ENCODE results near the gene SBF2. TPM values are rescaled to one million over a fixed set of nuclear protein-coding genes. Genes with fewer than 3 reads are reported as not detected.

Gene SBF2
- total and polyA plus RNA-seq, 2 of the 13 experiments (the other 11 are each of a cell fraction or from before 2014, with no cell fraction given): 24.0 to 45.8 TPM

- peak; percentile 91; the same call in 1 of the 2 replicates for TF ChIP-seq ZBTB46 (CRISPR knock-in tag; IDR thresholded peaks at IDR 0.05; ENCODE audit: borderline replicate concordance)
- peak; percentile 74; the same call in 1 of the 2 replicates for TF ChIP-seq BORCS8-MEF2B (CRISPR knock-in tag; IDR thresholded peaks at IDR 0.05)
- no peak for TF ChIP-seq ZBTB37 (CRISPR knock-in tag; IDR thresholded peaks at IDR 0.05)
- peak; percentile 91 for TF ChIP-seq ZNF510 (CRISPR knock-in tag; IDR thresholded peaks at IDR 0.05; ENCODE audit: low read depth)
- TF ChIP-seq ATAD3A (CRISPR knock-in tag; IDR thresholded peaks at IDR 0.05): no peak
- peak; percentile 39; the same call in 1 of the 2 replicates for TF ChIP-seq HNF4G (IDR thresholded peaks at IDR 0.05; ENCODE audit: borderline replicate concordance, low read depth, low read length)
- TF ChIP-seq HNF4G (CRISPR knock-in tag; IDR thresholded peaks at IDR 0.05; ENCODE audit: borderline replicate concordance, low read depth): peak; percentile 10; the same call in 1 of the 2 replicates
- no peak for TF ChIP-seq HNRNPUL1 (IDR thresholded peaks at IDR 0.05; ENCODE audit: low read depth, low read length)
- TF ChIP-seq CEBPG (CRISPR knock-in tag; IDR thresholded peaks at IDR 0.05): peak; percentile 44
- no peak for TF ChIP-seq MYNN (CRISPR knock-in tag; IDR thresholded peaks at IDR 0.05; ENCODE audit: low read depth)
- no peak for TF ChIP-seq SYNCRIP (IDR thresholded peaks at IDR 0.05; ENCODE audit: insufficient read depth, low read depth, low read length)
- peak; percentile 39; the same call in 1 of the 2 replicates for TF ChIP-seq FOXC1 (CRISPR knock-in tag; IDR thresholded peaks at IDR 0.05; ENCODE audit: borderline replicate concordance)
- no peak for TF ChIP-seq FOSL1 (CRISPR knock-in tag; IDR thresholded peaks at IDR 0.05; ENCODE audit: borderline replicate concordance)
- TF ChIP-seq ZNF704 (CRISPR knock-in tag; IDR thresholded peaks at IDR 0.05; ENCODE audit: borderline replicate concordance): peak; percentile 68; the same call in 1 of the 2 replicates
- no peak for TF ChIP-seq ZNF597 (CRISPR knock-in tag; IDR thresholded peaks at IDR 0.05)
- no peak for TF ChIP-seq FOXA1 (IDR thresholded peaks at IDR 0.05)
- no peak for TF ChIP-seq FOXA1 (CRISPR knock-in tag; IDR thresholded peaks at IDR 0.05)
- peak; percentile 58 for TF ChIP-seq ZNF781 (CRISPR knock-in tag; IDR thresholded peaks at IDR 0.05; ENCODE audit: borderline replicate concordance, not compliant biosample characterization)
- TF ChIP-seq ZNF33A (CRISPR knock-in tag; IDR thresholded peaks at IDR 0.05; ENCODE audit: borderline replicate concordance): no peak
Observed at GRCh38 chr11:9765320-9766101, 528.5 kb downstream of the SBF2 start (continued).
